Stimulated activated CD4-positive, alpha-beta T cell treated with anti-CD3 and anti-CD28 coated beads, Interleukin-1b, Interleukin-23, amount 100 ng/mL, for 1 hour (primary cell): ENCODE results near the gene SORT1.
"Not testable (repeated sequence)": the region's sequence is repeated elsewhere in the genome, so short reads cannot be mapped to it uniquely, and the experiment has no call there.

Source experiments
- DNase-seq, 2 donors: peaks; one replicate each; pipeline ENCODE4 v3.0.0-alpha.2; 2020; ENCODE audit warnings: low read depth in 2 of 2

Gene SORT1

DNA sequence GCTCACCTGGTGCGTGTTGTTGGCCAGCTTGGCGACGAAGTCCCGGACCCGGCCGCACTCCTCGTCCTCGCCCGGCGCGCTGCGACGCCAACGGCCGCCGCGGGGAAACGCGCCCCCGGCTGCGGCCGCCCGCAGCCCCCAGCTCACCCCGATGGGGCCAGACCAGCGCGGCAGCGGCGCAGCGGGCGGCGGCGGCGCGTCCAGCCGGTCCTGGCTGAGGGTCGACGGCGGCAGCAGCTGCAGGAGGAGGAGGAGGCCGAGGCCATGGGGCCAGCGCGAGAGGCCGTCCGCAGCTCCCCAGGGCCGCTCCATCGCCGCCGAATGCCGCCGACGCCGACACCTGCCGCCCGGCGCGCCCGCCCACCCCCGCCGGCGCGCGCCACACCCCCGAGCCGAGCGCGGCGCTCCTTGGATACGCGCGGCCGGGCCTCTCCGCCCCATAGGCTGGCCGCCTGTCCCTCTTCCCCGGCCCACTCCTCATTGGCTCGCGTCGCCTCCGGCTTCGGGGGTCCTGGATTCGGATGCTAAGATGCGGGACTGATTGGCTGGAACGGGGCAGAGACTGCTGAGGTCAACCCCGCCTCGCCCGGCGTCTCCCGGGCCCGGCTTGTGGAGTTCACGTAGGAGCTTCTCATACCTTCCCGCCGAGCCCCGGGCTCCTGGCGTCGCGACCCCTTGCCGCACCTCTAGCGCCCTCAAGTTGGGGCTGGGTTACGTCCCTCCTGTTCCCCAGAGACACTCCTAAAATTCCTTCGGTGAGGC, at the start of gene SORT1:
TSS of gene SORT1 (minus strand) at position 338 of the 762 bp plus-strand sequence. CDS start at position 312, 26 bp downstream.
- DNase-seq: peak in 1 of 2 donors; percentile 15

DNA sequence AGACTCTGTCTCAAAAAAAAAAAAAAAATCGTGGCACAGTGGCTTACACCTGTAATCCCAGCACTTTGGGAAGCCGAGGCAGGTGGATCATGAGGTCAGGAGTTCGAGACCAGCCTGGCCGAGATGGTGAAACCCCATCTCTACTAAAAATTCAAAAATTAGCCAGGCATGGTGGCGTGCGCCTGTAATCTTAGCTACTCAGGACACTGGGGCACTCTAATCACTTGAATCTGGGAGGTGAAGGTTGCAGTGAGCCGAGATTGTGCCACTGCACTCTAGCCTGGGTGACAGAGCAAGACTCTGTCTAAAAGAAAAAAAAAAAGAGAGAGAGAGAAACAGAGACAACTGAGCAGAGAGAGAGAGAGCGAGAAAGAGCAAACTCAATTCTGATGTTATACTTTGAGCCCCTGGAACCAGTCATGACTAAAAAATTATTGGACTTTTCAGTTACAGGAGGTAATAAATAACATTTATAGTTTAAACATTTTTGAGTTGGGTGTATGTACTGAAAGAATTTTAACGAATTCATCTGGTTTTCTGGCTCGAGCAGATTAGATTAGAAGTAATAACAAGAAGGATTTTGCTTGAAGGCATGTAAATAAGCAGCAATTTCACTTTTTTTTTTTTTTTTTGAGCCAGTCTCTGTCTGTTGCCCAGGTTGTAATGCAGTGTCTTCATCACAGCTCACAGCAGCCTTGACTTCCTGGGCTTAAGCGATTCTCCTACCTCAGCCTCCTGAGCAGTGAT, 48.4 kb upstream of the SORT1 start:
- DNase-seq: not testable (repeated sequence)

DNA sequence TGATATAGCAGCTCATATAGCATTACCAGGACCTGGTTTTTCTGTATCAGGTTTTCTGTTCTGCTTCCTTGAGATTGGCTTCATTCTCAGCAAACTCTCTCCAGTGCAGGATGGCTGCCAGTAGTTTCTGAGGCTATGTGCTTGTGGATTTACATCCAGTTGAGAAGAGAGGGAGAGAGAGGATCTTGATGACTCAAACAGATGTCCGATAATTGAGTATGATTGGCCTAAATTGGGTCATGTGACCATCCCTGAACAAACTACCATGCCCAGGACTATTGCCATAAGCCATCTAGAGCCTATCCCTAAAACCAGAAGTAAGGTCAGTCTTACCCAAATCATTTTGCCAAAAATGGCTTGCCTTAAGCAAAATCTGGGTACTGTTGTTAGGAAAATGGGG, 46.6 kb upstream of the SORT1 start:
- DNase-seq: no peak

DNA sequence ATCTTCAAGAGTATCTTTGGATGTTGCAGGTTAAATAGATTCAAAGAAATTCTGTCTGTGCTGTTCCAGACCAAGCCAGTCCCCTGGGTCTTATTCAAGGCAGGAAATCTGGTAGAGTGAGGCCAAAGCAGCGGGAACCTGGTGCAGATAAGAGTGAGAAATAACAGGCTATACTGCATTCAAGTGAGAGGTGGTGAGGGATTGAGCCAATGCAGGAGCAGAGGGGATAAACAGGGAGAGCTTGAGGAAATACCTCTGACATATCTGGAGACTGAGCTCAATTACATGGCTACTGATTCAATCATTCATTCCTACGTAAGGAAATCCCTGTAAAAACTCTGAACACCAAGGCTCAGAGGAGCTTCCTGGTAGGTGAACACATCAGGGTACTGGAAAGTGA, 45.8 kb upstream of the SORT1 start:
- no peak for DNase-seq

DNA sequence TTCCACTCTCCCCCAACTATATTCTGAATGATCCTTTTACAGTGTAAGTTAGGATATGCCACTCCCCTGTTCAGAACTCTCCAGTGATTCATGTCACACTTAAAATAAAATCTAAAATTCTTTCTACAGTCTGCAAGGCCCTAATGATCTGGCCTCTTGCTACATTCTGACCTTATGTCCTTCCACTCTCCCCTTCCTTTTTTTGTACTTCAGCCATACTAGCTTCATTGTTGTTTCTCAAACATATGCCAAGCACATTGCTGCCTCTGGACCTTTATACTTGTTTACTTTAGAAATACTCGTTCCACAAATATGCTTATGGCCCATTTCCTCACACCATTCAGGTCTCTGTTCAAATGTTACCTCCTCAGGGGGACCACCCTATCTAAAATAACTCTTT, 43.4 kb upstream of the SORT1 start:
- no peak for DNase-seq

DNA sequence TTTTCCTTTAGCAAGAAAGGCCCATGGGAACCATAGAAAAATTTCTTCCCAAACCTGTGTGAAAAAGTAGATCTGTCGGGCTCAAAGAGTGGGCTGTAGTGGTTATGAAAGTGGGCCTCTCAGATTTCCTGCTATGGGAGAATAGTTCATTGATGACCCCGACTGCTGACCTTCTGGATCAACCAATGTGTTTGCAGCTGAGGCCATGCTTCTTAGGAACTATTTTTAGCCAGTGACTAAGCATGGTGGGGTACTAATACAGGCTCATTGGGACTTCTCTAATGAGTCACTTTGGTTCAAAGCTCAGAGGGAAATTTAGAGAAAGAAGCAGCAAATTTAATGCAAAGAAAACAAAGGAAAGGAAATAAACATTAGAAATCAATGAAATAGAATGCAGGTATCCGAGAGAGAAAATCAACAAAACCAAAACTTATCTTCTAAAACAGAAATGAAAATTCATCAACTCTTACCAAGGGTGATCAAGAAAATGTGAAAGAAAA, 41.1 kb upstream of the SORT1 start:
- no peak for DNase-seq

DNA sequence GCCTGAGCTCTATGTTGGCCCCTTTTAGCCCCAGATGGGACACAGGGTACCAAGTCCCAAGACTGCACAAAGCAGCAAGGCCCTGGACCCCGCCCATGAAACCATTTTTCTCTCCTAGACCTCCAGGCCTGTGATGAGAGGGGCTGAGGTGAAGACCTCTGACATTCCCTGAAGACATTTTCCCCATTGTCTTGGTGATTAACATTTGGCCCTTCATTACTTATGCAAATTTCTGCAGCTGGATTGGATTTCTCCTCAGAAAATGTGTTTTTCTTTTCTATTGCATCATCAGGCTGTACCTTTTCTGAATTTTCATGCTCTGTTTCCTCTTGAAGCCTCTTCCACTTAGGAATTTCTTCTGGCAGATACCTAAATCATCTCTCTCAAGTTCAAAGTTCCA, 36.8 kb upstream of the SORT1 start:
- DNase-seq: no peak

DNA sequence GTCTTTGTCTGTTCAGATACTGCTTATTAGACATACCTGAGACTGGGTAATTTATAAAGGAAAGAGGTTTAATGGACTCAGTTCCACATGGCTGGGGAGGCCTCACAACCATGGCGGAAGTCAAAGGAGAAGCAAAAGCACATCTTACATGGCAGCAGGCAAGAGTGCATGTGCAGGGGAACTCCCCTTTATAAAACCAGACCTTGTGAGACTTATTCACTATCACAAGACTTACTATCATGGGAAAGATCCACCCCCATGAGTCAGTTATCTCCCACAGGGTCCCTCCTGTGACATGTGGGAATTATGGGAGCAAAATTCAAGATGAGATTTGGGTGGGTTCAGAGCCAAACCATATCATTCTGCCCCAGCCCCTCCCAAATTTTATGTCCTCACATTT, 35.6 kb upstream of the SORT1 start:
- DNase-seq: no peak

DNA sequence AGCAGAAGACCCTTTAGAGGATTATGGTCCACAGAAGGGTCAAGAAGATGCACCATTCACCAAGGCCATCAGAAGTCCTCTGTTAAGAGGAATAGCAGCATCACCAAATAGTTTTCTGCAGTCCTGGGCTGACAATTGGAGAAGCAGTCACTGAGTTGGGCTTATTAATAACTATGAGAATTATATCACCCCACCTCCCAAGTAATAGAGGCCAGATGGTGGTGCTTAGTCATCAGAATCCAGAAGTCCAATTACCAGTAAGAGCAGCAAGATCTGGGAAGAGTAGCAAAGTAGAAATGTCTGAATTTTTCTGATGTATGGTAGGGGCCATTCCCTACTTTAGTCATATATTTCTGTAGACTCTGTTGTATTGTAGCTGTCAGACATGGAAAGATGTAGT, 34.6 kb upstream of the SORT1 start:
- DNase-seq: no peak

DNA sequence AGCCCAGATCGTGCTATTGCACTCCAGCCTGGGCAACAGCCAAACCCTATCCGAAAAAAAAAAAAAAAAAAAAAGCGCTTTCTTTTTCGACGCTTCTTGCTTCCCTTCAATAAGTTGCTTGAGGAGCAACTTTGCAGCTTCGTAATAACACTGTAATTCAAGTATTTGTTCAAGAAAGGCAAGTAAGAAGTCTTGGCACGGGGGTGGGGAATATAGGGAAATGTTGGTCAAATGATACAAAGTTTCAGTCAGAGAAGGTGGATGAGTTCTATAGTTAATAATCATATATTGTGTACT, 29.4 kb upstream of the SORT1 start:
- DNase-seq: no peak

DNA sequence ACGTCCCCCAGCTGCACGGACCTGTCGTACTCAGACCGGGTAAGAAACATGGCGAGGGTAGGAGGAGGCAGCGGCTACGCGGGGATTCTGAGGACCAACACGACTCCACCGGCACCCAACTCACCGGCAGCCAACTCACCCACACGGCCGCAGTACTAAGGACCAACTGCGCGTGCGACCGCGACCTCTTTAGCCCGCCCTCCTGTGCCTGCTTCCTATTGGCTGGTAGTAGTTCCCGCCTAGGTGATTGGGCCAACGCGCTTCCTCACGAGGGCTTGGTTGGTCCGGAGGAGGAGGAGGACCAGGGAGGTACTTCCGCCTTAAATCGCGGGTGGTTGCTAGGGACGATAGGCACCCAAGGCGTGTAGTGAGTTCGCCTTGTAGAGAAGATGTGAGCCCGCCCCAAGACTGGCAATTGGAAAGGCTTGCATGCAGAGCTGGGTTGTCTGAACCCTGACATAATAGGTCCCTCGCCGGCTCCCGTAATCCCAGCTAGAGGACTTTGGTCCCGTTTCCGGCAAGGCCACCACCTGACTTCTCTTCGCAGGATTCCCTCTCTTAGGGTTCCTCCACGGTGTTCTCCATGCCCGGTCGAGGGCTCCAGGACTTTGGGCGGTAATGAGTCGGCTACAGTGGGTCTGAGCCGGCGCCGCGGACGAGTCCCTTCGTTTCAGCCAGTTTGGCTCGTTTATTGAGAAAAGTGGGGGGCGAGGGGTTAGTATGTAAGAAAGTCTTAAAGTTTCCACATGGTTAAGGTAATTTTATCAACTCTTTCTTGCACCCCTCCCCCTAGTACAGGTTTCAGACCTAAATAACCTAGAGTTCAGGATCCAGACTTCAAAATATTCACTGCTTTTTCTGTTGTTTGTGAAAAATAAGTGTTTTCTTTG, 28.8 kb upstream of the SORT1 start, which contains the start of gene PSMA5:
TSS of gene PSMA5 (minus strand) at position 168 of the 890 bp plus-strand sequence. CDS start at position 50, 118 bp downstream.
- peak; percentile 80 to 90 for DNase-seq

DNA sequence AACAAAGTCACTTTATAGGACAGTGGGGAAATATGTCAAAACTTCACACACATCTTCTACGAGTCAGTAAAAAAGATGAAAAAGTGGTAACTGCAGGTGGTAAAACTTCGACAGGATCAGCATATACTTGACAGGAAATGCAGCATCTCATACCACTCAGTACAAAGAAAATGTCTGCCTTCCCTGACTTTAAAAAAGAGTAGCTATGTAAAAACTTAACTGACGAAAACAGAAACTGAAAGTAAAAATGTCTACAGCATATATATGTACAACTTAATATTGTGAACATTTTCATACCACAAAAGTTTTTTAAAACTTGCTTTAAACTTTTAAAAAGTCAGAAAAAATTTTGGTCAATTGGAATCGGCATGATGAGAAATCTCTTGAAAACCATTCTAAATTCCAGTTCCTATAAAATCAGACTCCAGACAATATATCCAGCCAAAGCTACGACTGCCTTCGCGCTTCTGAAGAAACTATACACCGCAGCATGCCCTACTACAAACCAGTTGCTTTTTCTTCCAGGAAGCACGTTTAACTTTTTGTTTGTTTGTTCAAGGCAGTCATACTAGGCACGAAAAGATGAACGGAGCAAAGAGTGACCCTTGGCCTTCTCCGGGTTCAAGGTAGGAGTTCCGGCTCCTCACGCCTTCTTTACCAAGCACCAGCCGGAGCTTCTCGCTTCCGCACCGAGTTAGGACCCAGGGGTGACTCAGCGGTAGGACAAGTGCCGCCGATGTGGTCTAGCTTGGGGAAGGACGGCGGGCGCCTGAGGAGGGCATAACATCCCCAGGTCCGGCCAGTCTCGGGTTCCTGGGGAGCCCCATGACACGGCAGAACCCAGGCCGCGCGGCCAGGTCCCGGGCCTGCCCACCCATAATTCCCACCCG, 27.9 kb upstream of the SORT1 start:
- peak in 1 of 2 donors; percentile 14 for DNase-seq

DNA sequence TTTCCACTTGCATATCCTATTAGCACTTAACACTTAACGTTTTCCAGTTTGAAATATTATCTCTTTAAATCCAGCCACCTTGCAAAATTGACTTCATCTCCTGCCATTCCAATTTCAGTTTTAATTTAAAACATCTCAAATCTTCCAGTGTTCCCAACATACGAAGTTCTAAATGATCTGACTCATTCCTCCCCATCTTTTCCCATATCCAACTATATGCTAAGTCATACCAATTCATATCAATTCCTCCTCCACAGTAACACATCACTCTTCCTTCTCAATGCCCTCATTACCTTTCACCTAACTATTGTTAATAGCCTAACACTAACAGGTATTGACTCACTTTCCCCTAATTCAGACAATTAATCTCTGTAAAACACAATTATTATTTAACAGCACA, 25.8 kb upstream of the SORT1 start:
- no peak for DNase-seq

DNA sequence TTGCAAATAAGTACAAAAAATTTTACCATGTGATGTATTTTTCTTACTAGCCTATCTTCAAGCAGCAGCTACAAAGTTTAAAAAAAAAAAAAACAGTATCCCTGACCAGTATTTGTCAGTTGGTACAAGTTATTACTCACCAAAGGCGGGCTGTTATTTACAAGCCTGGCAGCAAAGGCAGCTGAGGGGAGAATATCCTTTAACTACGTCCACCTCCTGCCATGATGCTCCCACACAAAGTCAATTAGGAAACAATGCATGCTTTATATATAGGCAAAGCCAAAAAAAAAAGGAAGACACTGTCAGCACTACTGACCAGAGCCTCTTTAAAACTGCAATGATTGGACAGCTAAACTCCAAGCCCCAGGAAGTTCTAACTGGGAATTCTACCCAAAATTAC, 14.8 kb upstream of the SORT1 start:
- DNase-seq: no peak

DNA sequence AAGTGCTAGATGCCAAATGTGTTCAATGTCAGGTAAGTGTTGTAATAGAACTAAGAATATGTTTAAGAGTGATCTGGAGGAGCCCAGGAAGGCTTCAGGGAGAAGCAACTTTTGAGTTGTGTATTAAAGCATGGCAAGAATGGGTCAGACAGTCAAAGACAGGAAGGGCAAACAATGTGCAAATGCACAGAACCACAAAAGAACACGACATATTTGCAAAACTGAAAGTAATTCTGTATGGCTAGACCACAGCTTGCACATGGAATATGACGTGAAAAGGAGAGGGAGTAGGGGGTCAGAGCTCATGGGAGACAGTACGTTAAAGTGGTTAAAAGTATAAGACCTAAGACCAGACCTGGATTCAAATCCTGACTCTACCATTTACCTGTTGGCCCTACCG, 7.1 kb upstream of the SORT1 start:
- DNase-seq: no peak

DNA sequence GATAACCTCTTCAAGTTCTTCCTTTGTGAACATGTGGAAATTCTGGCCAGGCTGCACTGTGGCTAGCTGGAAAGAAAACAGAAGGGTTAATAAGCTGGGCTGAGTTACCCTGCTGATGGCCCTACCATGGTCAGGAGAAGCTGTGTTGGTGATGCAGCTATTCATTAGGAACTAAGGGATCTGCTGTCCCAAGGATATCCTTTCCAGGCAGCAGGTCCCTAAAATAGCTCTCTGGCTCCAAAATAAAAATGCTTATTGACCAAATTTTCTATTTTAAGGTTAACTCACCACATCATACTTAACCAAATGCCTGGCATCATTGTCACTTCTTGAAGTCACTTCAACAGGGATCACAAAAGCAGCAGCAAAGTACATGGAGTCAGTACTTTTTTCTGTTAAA, 4.3 kb upstream of the SORT1 start:
- no peak for DNase-seq

DNA sequence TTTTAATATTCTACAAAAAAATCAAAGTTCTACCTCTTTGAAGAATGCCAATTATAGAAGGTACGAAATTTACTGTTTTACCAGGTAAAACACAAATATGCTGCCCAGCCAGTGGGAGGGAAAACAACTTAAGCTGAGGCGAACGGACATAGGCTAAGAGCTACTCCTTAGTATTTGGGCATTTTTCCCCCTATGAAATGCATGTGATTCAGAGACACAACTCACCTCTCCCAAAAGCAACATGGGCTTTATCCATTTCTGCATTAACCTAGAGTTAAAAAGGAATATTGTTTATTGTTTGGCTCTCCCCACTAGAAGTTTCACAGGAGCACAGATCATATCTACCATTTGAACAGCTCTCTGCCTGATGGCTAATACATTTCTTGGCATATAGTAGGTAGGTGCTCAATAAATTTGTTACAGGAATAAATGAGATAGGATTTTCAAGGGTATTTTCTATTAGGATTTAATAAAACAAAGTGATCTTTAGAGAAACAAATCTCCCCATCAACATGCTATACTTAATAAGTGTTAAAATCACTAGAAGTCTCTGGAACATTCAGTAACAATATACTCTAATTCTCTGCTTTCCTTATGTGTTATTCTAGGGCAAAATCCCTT, 2.4 kb upstream of the SORT1 start:
- no peak for DNase-seq

DNA sequence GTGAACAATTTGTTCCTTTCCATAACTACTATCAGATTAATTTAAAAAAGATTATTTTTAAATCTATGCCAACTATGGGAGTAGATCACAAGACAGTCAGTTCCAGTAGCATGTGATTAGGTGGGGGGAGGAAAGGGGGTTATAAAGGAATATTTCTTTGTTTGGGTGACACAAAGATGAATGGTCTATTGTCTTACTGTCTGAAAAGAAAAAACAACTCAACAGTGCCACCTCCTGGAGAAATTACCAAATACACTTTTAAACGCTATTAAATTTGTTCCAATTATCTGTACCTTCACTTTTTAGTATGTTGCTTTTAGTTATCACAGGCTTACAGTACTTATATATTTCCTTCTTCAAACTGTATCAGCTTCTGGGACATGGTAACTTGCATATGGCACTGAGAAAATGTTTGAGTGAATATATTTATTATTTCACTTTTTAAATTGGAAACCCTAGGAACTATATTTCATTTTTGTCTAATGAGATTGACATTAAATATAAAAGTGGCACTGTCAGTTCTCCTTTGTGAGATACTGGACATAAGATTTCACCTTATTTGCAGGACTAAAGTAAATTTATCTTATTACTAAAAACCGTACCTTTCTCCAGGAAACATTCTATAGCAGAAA, 1.7 kb upstream of the SORT1 start:
- DNase-seq: no peak

DNA sequence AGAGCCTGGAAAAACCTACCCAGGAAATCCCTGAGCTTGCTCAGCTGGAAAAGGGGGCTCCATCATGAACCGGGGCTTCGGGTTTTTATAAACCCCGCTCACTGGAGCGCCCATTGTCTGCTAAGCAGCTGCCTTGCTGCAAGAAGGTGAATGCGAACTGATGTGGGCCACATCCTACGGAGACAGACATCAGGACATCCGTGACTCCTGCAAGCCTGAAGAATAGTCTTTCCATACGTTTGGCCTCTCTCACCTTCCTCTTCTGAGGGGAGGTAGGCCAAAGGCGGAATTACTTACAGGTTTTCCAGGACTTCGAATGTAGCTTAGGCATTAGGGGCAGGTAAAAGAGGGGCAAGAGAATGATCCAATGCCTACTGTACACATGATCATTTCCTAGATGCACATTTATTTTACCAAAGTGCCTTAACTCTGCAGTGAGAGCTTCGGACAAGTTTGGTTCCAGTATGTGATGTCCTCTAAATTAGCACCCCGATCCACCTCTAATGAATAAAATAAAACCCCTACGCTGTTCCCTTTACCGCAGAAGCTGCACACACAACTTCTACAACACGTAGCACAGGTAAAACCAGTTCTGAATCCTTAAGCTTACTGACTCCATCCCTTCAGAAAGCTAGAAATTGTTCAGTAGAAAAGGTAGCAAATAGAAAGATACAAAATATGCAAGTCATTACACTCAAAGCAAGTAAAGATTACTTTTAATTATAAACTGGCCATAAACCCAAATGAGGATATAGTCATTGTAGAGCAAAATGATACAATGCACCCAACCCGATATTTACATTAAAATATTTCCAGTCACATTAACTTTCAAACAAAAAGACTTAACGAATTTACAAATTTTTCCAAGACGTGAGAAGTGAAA, 866 bp upstream of the SORT1 start:
- no peak for DNase-seq
